ENCODE data around the gene BAZ1A. TPM values are rescaled to one million over a fixed set of nuclear protein-coding genes. Genes with fewer than 3 reads are reported as not detected.

Gene BAZ1A
- polyA plus RNA-seq, 1 donor from 2014 or later, result 18.1 TPM

DNA sequence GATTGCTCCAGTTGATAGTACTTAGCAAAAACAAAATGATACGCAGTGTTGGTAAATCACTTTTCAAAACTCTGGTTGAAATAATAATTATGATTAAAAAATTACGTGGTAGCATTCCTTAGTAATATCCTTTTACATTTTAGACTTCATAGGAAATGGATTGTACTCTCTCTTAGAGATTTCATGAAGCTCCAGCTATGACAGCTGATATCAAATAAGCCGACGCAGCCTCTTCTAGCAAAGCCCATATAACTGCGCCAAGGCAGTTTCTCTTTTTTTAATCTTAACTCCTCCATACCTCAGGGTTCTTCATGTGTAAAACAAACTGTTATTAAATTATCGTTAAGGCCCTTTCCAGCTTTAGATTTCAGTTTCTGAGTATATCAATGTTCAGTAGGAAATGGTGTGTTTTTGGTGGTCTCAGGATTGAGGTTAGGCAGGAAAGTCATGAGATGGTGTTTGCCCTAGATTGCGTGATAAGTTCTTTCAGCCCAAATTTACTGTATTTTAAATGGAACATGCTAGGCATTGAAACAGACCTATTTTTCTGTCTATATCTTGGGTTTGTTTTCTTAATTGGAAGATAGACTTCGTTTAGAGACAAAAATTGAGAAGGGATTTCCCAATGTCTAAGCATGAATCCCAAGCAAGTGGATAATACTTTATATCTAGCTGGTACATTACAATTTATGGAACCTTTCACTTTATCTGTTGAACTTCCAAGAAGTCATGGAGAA is 159.9 kb downstream of the BAZ1A start:
- Histone ChIP-seq H3K36me3 (ENCODE audit: insufficient read depth, low read length) (peaks cover 6% of the 10 kb centered on the region), H3K79me2 (replicated peaks; ENCODE audit: insufficient read depth, low read length) (peaks cover 11% of the 10 kb centered on the region), H3K4me2 (ENCODE audit: low read length) (peak overlapping the region; percentile 74), H3K9ac (ENCODE audit: low read length) (peak overlapping the region; percentile 84), H2AFZ (ENCODE audit: low read depth, low read length) (peak overlapping the region; percentile 28), H3K9me3 (ENCODE audit: low read length) (no peaks in the 10 kb centered on the region), H3K27me3 (ENCODE audit: insufficient read depth, low read depth, low read length) (no peaks in the 10 kb centered on the region), H3K4me3 (ENCODE audit: low read length) (peak overlapping the region; percentile 83), H4K20me1 (ENCODE audit: insufficient read depth) (no peaks in the 10 kb centered on the region), H3K27ac (ENCODE audit: low read length) (peak overlapping the region; percentile 5), H3F3A (ENCODE audit: insufficient read depth, low read length, poor library complexity, severe bottlenecking) (no peaks in the 10 kb centered on the region), H3K9me2 (ENCODE audit: insufficient read depth, low read length) (no peaks in the 10 kb centered on the region)
- TF ChIP-seq, protein P1, sequence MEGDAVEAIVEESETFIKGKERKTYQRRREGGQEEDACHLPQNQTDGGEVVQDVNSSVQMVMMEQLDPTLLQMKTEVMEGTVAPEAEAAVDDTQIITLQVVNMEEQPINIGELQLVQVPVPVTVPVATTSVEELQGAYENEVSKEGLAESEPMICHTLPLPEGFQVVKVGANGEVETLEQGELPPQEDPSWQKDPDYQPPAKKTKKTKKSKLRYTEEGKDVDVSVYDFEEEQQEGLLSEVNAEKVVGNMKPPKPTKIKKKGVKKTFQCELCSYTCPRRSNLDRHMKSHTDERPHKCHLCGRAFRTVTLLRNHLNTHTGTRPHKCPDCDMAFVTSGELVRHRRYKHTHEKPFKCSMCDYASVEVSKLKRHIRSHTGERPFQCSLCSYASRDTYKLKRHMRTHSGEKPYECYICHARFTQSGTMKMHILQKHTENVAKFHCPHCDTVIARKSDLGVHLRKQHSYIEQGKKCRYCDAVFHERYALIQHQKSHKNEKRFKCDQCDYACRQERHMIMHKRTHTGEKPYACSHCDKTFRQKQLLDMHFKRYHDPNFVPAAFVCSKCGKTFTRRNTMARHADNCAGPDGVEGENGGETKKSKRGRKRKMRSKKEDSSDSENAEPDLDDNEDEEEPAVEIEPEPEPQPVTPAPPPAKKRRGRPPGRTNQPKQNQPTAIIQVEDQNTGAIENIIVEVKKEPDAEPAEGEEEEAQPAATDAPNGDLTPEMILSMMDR (IDR thresholded peaks at IDR 0.05; ENCODE audit: poor library complexity, severe bottlenecking), result no peak
- TF ChIP-seq TAF1 (IDR thresholded peaks at IDR 0.05; ENCODE audit: low read depth) (no peak), RAD21 (conservative IDR thresholded peaks at IDR 0.05) (no peak), SMC3 (conservative IDR thresholded peaks at IDR 0.05; ENCODE audit: poor library complexity) (no peak), POLR2AphosphoS5 (IDR thresholded peaks at IDR 0.05) (no peak), MXI1 (conservative IDR thresholded peaks at IDR 0.05; ENCODE audit: poor library complexity, severe bottlenecking) (no peak), EZH2 (IDR thresholded peaks at IDR 0.05; ENCODE audit: borderline replicate concordance, insufficient read depth, low read length, poor library complexity, severe bottlenecking) (no peak), EP300 (conservative IDR thresholded peaks at IDR 0.05; ENCODE audit: poor library complexity, severe bottlenecking) (no peak)
- TF ChIP-seq, protein P2, sequence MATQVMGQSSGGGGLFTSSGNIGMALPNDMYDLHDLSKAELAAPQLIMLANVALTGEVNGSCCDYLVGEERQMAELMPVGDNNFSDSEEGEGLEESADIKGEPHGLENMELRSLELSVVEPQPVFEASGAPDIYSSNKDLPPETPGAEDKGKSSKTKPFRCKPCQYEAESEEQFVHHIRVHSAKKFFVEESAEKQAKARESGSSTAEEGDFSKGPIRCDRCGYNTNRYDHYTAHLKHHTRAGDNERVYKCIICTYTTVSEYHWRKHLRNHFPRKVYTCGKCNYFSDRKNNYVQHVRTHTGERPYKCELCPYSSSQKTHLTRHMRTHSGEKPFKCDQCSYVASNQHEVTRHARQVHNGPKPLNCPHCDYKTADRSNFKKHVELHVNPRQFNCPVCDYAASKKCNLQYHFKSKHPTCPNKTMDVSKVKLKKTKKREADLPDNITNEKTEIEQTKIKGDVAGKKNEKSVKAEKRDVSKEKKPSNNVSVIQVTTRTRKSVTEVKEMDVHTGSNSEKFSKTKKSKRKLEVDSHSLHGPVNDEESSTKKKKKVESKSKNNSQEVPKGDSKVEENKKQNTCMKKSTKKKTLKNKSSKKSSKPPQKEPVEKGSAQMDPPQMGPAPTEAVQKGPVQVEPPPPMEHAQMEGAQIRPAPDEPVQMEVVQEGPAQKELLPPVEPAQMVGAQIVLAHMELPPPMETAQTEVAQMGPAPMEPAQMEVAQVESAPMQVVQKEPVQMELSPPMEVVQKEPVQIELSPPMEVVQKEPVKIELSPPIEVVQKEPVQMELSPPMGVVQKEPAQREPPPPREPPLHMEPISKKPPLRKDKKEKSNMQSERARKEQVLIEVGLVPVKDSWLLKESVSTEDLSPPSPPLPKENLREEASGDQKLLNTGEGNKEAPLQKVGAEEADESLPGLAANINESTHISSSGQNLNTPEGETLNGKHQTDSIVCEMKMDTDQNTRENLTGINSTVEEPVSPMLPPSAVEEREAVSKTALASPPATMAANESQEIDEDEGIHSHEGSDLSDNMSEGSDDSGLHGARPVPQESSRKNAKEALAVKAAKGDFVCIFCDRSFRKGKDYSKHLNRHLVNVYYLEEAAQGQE (IDR thresholded peaks at IDR 0.05; ENCODE audit: borderline replicate concordance), result no peak

DNA sequence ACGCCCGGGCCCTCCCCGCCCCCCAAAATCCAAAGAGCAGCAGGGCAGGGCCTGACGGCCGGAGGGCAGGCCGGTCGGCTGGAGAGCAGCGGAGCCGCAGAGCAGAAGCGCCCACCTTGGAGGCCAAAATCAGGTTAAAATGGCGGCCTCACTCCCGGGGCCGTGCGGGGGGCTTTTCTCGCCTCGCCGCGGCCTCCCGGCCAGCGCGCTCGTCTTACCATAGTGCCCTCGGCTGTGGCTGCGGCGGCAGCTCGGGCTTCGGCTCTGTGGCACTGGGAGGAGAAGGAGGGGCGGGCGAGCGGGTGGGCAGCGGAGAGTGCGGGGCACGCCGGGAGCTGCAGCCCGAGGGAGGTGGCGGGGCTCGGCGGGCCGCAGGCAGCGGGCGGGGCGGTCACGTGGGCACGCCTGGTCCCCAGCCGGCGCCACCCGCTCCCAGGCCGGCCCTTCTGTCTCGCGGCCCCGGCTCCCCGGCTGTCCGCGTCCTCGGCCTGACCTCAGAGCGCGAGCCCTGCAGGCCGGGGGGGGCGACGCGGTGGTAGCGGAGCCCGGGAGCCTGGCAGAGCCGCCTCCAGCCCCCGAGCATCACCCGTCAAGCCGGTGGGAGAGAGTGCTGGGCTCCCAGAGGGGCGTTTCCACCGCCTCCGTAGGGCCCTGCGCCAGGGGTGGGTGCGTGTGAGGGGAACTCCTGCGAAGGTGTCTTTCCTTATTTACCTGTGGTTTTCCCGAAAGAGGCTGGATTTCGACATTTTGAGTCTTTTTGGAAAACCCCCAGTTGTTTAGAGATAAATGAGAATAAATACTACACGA is 160.6 kb downstream of the BAZ1A start, which contains the start of gene CFL2:
Gene CFL2 (minus strand): TSS at position 274 of the 807 bp plus-strand sequence. CDS start 53 bp downstream, at position 221.
- peak; percentile 47 for TF ChIP-seq MXI1 (conservative IDR thresholded peaks at IDR 0.05; ENCODE audit: poor library complexity, severe bottlenecking)
- peak; percentile 50 for TF ChIP-seq TAF1 (IDR thresholded peaks at IDR 0.05; ENCODE audit: low read depth)
- no peak for TF ChIP-seq SMC3 (conservative IDR thresholded peaks at IDR 0.05; ENCODE audit: poor library complexity)
- TF ChIP-seq EP300 (conservative IDR thresholded peaks at IDR 0.05; ENCODE audit: poor library complexity, severe bottlenecking), result peak; percentile 15
- TF ChIP-seq POLR2AphosphoS5 (IDR thresholded peaks at IDR 0.05), result peak; percentile 56
- TF ChIP-seq, protein P2 (IDR thresholded peaks at IDR 0.05; ENCODE audit: borderline replicate concordance), result peak; percentile 19
- no peak for TF ChIP-seq EZH2 (IDR thresholded peaks at IDR 0.05; ENCODE audit: borderline replicate concordance, insufficient read depth, low read length, poor library complexity, severe bottlenecking)
- TF ChIP-seq RAD21 (conservative IDR thresholded peaks at IDR 0.05), result no peak
- TF ChIP-seq, protein P1 (IDR thresholded peaks at IDR 0.05; ENCODE audit: poor library complexity, severe bottlenecking), result no peak
- no peaks in the 10 kb centered on the region for H3F3A ChIP-seq (ENCODE audit: insufficient read depth, low read length, poor library complexity, severe bottlenecking)

More for the DNA sequence above, 160.6 kb downstream of the BAZ1A start, which contains the start of gene CFL2:
- Histone ChIP-seq H3K4me2 (ENCODE audit: low read length) (peak within 1 kb of the TSS; percentile 74), H3K79me2 (replicated peaks; ENCODE audit: insufficient read depth, low read length) (peaks cover 11% of the 10 kb centered on the region), H3K9me3 (ENCODE audit: low read length) (no peaks in the 10 kb centered on the region), H3K9ac (ENCODE audit: low read length) (peak within 1 kb of the TSS; percentile 84), H4K20me1 (ENCODE audit: insufficient read depth) (no peaks in the 10 kb centered on the region), H3K36me3 (ENCODE audit: insufficient read depth, low read length) (peaks cover 6% of the 10 kb centered on the region), H3K9me2 (ENCODE audit: insufficient read depth, low read length) (no peaks in the 10 kb centered on the region), H2AFZ (ENCODE audit: low read depth, low read length) (peak within 1 kb of the TSS; percentile 81), H3K4me3 (ENCODE audit: low read length) (peak within 1 kb of the TSS; percentile 83), H3K27ac (ENCODE audit: low read length) (peak within 1 kb of the TSS; percentile 53), H3K27me3 (ENCODE audit: insufficient read depth, low read depth, low read length) (no peaks in the 10 kb centered on the region)
